Measurements from ENCODE around the gene PNMT.
A peak's percentile ranks its signal among the peaks of the same experiment; 100 is the strongest.

PNMT gene

DNA sequence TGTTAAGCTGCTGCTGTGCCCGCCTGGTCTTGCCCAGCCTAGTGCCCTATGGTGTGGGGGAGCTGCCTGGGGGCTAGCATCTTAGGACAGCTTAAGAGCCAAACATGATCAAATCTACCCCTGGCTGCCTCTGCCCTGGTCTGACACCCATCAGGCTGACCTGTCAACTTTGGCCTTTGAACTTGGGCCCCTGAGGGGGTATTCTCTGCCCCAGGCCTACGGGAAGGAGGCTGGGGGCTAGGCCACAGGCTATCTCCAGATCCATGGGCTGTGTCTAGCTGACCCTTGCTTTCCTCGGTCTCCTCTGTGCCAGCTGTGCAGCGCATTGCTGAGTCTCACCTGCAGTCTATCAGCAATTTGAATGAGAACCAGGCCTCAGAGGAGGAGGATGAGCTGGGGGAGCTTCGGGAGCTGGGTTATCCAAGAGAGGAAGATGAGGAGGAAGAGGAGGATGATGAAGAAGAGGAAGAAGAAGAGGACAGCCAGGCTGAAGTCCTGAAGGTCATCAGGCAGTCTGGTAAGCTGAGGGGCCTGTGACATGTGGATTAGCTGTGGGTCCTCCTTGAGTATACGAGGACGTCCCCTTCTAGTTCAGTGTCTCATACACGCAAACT, 34.6 kb upstream of the PNMT start:
- no peak for DNase-seq (ENCODE audit: low read depth in 3 of 3, low spot score in 1 of 3)

GRCh38 chr17:39634384-39634871, 33.8 kb upstream of the PNMT start:
- DNase-seq (ENCODE audit: low read depth in 3 of 3, low spot score in 1 of 3), result no peak

DNA sequence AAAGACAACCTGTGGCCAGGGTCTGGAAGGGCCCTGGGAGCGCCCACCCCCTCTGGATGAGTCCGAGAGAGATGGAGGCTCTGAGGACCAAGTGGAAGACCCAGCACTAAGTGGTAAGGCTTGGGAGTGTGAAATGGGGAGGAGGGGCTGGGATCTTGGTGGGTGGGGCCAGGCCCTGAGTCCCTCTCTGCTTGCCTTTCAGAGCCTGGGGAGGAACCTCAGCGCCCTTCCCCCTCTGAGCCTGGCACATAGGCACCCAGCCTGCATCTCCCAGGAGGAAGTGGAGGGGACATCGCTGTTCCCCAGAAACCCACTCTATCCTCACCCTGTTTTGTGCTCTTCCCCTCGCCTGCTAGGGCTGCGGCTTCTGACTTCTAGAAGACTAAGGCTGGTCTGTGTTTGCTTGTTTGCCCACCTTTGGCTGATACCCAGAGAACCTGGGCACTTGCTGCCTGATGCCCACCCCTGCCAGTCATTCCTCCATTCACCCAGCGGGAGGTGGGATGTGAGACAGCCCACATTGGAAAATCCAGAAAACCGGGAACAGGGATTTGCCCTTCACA, 32.6 kb upstream of the PNMT start:
- DNase-seq (ENCODE audit: low read depth in 3 of 3, low spot score in 1 of 3), result no peak

DNA sequence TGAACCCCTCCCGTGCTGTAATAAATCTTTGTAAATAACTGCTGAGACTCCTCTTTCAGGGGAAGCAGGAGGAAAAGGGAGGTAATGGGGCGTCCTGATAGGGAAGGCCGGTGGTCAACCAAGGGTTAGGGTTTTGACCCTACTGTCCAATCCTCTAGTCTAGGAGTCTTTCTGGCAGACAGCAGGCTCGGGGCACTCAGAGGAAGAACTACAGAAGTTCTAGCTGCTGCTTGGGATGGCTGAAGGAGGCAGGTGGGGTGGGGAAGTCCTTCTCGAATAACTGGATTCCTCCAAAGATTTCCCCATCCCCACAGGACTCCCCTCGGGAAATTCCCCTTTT, 31.7 kb upstream of the PNMT start:
- DNase-seq (ENCODE audit: low read depth in 3 of 3, low spot score in 1 of 3), result no peak

DNA sequence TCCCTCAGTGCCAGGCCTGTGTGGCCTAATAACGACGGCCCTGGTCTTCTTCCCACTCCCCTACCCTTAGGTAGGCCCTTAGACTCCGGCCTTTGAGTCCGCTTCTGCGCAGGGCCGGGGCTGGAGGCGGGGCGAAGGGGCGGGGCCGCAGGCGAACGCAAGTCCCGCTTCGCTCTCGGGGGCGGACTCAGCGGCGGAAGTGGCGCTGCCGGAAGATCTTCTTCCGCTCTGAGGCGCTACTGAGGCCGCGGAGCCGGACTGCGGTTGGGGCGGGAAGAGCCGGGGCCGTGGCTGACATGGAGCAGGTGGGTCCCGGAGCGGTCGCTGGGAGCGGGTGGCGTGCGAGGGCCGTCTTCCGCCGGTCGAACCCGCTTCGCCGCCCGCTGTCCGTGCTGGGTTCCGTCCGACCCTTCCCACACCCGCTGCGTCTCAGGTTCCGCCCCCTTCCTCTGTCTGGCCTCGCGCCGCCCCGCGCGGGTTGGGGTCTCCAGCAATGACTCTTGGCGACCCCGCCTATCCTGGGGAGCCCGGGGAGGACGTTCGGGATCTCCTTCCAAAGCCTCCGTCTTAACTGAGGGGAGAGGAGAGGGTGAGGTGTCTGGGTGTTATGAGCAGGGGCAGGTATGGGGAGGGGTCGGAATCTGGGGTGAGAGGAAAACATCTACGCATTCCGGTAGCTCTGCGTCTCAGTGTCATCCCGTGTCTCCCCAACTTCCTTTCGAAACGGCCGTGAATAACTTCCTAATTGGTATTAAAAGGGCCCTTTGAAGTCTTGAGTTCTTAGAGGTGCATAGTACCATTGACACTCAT, 31.1 kb upstream of the PNMT start, which contains the start of gene STARD3:
TSS of gene STARD3 (plus strand) at position 218 of the 810 bp plus-strand sequence. CDS start 16,388 bp downstream, outside the sequence.
- peak; percentile 72 to 89 (median 73) for DNase-seq (ENCODE audit: low read depth in 3 of 3, low spot score in 1 of 3)

GRCh38 chr17:39638317-39638716, 29.9 kb upstream of the PNMT start:
- DNase-seq (ENCODE audit: low read depth in 3 of 3, low spot score in 1 of 3), result no peak

GRCh38 chr17:39639043-39639442, 29.2 kb upstream of the PNMT start:
- DNase-seq (ENCODE audit: low read depth in 3 of 3, low spot score in 1 of 3), result no peak

GRCh38 chr17:39639566-39640458, 28.4 kb upstream of the PNMT start:
- no peak for DNase-seq (ENCODE audit: low read depth in 3 of 3, low spot score in 1 of 3)

DNA sequence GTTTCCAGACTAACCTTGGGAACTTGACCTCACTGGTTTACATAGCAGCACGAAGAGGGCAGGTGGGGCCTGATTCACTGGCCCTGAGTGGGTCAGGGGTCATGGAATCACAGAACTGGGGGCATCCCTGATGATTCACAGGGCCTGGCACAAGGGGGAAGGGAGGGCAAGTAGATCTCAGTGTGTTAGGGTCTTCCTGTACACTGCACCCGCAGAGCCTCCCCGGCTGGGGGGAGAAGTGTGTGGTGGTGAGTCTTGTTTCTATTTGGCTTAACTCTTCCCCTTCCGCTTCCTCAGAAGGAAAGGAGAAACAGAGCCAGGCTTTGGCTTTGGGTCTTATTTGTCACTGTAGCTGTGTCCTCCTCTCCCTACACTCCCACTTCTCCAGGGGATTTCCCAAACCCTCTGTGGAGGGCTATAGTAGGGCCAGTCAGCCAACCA, 27.6 kb upstream of the PNMT start:
- no peak for DNase-seq (ENCODE audit: low read depth in 3 of 3, low spot score in 1 of 3)

- no peak for DNase-seq (ENCODE audit: low read depth in 3 of 3, low spot score in 1 of 3)
Measured at GRCh38 chr17:39641097-39641496, 27.2 kb upstream of the PNMT start.

GRCh38 chr17:39641883-39642282, 26.4 kb upstream of the PNMT start:
- no peak for DNase-seq (ENCODE audit: low read depth in 3 of 3, low spot score in 1 of 3)

GRCh38 chr17:39642291-39643074, 25.8 kb upstream of the PNMT start:
- DNase-seq (ENCODE audit: low read depth in 3 of 3, low spot score in 1 of 3), result no peak

- no peak for DNase-seq (ENCODE audit: low read depth in 3 of 3, low spot score in 1 of 3)
Measured at GRCh38 chr17:39643271-39643670, 25.0 kb upstream of the PNMT start.

GRCh38 chr17:39647256-39647655, 21.0 kb upstream of the PNMT start:
- no peak for DNase-seq (ENCODE audit: low read depth in 3 of 3, low spot score in 1 of 3)

DNA sequence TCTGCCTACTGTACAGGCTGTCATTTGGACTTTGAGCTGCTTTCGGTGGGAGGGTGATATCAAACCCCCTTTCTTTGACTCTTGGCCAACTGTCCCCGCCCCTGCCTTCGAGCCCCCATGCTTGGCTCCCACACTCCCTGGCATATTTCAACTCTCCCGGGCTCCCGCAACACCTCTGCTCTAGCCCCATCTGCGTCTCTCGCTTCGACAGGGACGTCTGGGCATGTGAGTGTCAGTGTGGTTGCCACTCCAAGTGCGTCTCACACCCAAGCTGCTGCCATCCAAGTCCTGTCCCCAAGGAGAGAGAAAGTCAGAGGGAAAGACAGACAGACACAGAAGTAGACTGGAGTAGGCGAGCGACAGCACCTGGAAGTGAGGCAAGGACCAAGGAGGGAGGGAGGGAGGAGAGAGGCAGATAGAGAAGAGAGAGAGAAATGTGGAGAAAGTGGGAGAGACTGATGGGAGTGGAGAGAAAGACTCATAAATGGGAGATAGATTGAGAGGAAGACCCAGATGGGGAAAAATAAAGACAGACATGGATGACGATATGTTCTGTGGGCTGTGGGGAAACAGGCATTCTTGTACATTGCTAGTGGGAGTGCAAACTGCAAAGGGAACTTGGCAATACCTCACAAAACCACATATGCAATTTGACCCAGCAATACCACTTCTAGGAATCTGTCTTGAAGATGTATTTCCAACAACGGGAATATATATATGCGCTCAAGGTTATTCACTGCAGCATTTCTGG, 19.5 kb upstream of the PNMT start:
- no peak for DNase-seq (ENCODE audit: low read depth in 3 of 3, low spot score in 1 of 3)

DNA sequence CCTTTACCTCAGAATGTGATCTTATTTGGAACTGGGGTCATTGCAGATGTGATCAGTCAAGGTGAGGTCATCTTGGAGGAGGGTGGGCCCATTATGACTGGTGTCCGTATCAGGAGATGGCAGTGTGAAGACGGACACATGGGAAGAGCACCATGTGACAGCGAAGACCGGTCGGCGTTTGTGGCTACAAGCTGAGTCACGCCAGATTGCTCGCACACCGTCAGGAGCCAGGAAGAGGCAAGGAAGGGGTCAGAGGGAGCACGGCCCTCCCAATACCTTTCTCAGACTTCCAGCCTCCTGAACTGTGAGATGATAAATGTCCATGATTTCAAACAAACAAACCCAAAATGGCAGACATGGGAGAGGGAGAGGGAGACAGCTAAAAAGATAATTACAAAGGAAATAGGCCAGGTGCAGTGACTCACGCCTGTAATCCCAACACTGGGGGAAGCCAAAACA, 18.1 kb upstream of the PNMT start:
- DNase-seq (ENCODE audit: low read depth in 3 of 3, low spot score in 1 of 3), result no peak

DNA sequence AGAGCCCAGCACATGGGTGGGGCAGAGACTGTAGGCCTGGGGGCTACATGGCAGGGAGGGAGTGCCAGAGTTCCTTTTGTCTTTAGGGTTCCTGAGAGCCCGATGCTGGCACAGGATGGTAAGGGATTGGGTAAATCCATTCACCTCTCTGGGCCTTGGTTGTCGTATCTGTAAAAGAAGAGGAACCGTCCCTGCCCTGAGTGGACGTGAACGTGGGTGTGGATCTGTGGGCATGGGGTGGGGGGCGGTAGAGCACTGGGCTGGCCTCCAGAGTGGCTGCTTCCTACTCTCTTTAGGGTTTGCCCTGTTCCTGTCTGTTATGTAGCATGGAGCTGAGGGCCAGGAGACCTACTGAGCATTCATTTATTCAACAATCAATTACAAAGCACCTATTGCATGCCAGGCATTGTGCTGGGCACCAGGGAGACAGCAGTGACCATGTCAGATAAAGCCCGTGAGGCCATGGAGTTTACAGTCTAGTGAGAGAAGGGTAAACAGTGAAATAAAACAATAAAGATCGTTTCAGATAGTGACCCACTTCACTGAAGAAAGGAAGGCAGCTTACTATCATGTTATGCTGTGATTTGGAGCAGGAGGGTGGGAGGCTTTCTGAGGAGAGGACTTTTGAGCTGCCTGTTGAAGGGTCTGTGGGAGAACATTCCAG, 16.2 kb upstream of the PNMT start:
- DNase-seq (ENCODE audit: low read depth in 3 of 3, low spot score in 1 of 3), result no peak

GRCh38 chr17:39652587-39653315, 15.5 kb upstream of the PNMT start:
- no peak for DNase-seq (ENCODE audit: low read depth in 3 of 3, low spot score in 1 of 3)

DNA sequence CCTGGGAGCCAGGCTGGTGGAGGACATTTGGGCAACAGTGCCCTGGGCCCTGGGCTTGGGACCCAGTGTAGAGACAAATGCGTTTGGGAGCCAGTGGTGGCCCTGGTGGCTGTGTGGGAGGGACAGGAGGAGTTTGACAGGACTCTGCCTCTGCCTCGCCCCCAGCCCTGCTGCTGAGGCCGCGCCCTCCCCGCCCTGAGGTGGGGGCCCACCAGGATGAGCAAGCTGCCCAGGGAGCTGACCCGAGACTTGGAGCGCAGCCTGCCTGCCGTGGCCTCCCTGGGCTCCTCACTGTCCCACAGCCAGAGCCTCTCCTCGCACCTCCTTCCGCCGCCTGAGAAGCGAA, 15.0 kb upstream of the PNMT start:
- DNase-seq (ENCODE audit: low read depth in 3 of 3, low spot score in 1 of 3), result no peak

All from stimulated activated CD4-positive, alpha-beta T cell treated with anti-CD3 and anti-CD28 coated beads, TNF-alpha, amount 100 ng/mL, for 1 hour (primary cell).